Limb (tissue), 2 donors: ENCODE data around the gene COL4A3.
"Not testable (repeated sequence)": the region's sequence is repeated elsewhere in the genome, so short reads cannot be mapped to it uniquely, and the experiment has no call there.

Source experiments
- DNase-seq, 2 donors: peaks; one replicate each; pipeline ENCODE4 v3.0.0-alpha.2; 2016; ENCODE audit errors: extremely low spot score in 2 of 2

The COL4A3 gene

DNA sequence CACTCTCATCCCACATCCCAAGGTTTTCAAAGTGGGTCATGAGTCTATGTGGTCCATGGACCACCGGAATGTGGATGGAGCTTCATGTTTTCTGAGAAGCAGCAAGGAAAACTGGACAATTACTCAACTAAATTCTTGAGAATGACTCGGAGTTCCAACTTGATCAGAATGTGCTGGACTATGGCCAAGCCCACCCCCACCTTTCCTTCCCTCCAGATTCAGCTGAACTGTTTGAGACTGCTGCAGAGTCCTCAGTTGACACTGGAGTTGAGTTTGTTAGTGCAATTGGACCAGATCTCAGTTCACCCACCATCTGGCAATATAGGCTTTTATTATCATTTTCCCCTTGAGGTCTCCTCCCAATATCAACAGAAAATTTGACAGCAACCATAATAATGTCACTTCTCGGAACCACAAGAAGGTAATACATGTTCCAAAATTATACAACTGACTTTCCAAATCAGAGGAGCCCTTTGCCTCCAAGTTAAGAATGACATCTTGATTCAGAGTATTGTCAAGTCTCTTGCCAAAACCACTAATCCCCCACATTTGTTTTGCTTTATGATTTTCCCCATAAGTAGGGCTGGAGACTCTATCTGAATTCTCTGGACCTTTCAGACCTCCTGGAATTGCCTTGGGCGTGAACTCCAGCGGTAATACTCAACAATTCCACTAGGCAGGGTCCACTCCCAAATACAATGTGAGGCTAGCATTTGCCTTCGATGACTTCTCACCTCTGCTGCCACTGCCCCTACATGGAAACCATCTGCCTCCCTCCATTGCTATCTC is 9.2 kb upstream of the COL4A3 start:
- no peak for DNase-seq

DNA sequence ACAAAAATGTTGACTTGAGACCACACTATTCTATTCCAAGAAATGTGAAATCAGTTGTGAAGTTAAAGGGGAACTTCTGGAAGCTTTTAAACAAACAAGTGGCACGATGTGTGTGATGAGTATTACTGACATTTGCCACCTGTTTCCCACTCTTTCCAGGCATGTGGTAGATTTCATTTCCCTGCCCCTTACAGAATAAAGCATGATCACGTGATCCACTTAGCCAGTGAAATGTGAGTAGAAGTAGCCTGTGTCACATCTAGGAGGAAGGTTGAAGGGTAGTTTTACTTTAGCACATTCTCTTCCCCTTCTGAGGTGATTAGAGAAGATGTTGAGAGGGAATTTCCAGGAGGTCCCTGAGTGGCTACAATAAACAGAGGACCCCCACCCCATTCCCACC is 4.3 kb upstream of the COL4A3 start:
- DNase-seq, result no peak

DNA sequence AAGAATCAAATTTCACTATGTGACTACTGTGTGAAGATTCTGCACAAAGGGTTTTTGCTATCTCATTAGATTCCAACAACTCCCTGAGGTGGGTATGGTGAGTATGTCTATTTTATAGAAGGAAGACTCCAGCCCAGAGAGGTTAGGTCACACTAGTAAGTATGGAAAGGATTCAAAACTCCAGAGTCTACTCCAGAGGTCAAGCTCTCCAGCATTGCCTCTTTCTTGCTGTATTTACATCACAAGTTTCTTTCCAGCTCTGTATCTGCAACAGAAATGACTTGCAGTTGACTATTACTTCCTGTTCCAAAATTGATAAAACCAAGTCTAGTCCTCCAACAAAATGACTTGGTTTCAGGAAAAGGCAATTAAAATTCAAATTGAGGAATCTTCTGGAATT is 2.5 kb upstream of the COL4A3 start:
- no peak for DNase-seq

DNA sequence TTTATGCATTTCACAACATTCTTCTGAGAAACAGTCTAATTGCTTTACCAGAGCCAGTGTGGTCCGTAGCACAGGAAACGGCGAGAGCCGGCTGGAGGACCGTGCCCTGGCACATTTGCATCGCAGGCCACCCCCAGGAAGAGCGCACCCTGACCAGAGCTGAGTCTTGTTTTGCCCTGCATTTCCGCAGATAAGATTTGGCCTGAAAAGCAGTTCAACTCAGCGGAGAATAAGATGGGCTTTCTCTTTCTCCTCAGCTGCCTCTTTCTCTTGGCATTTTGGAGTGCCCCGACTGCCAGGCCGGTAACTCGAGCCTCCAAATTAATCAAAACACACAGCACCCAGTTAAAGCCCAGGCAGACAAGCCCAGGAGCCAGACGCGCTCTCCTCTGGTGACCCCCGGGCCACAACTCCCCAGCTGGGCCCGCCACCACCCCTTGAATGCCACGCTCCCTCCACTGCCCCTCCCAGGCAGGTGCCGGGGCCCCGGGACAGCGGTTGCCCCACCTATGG is 883 bp upstream of the COL4A3 start:
- no peak for DNase-seq

DNA sequence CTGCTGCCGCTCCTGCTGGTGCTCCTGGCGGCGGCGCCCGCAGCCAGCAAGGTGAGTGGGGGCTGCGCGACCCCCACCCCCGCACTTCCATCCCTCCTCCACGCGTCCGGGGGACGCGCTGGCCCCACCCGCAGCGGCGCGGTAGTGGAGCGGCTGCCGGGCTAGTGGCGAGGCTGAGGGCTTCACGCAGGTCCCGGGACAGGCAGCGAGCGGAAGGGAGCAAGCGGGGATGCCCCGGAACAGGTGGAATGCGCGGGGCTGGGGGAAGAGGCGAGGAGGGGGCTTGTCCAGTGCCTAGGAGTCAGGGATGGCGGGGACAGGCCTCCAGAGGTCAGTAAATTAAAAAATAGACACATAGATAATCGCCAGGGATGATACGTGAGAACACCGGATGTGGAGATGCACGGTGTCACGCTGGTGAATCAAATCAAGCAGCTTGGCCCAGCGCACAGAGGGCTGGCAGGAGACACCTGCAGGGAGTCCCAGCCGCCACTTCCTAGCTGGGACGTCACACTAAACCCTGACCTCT is 403 bp downstream of the COL4A3 start:
- DNase-seq, result no peak

DNA sequence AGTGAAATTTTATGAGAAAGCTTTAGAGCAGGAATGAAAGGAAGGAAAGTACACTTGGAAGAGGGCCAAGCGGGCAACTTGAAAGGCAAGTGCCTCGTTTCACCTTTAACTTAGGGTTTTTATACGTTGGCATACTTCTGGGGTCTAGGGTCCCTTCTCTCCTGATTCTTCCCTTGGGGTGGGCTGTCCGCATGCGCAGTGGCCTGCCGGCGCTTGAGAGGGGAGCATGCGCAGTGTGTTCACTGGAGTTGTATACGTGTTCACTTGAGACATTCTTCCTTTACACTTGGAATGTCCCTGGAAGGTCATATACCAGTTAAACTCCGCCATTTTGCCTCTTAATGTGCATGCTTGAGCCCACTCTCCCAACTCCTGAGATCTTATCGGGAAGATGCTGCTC is 7.4 kb downstream of the COL4A3 start:
- not testable (repeated sequence) for DNase-seq

DNA sequence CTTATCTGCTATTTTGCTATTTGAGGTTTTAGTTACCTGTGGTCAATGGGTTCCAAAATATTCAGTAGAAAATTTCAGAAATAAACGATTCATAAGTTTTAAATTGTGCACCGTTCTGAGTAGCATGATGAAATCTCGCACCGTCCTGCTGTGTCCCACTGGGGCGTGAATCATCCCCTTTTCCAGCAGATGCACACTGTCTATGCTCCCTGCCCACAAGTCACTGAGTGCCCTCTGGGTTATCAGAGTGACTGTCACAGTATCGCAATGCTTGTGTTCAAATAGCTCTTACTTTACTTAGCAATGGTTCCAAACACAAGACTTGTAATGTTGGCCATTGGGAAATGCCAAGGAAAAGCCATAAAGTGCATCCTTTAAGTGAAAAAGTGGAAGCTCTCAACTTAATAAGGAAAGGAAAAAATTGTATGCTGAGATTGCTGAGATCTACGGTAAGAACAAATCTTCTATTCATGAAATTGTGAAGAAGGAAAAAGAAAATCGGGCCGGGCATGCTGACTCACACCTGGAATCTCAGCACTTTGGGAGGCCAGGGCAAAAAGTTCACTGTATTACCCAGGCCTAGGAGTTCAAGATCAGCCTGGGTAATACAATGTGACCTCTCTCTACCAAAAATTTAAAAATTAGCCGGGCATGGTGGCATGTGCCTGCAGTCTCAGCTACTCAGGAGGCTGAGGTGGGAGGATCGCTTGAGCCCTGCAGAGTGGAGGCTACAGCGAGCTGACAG is 13.3 kb downstream of the COL4A3 start:
- no peak for DNase-seq

DNA sequence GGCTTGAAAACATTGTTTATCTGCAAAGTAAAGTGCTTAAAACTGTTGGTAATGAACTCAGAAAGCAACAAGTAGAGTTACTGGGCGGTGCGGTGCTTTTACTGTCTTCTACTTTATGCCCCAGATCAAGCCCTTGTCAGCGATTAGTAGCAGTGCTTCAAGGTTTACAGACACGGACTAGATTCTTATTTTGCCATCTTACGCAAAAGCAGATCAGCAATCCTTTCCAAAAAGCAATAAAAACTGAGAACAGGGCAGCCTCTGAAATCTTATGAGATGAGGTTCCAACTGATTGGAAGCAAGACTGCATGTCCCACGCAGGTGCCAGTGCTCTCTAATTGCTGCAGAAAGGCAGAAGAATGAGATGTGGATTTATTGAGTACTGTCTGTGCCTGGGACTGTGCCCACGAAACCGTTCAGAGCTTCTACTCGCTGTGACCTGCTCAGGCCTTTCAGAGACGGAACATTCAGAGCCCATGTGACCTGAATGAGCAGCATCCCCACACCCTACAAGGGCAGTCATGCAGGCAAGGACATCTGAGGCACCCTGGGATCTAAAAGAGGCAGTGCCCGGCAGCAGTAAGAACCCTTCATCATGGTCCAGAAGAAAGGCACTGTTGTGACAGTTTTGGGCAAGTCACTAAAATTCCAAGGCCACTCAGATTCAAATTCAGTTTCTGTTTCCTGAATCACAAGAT is 15.7 kb downstream of the COL4A3 start:
- no peak for DNase-seq

DNA sequence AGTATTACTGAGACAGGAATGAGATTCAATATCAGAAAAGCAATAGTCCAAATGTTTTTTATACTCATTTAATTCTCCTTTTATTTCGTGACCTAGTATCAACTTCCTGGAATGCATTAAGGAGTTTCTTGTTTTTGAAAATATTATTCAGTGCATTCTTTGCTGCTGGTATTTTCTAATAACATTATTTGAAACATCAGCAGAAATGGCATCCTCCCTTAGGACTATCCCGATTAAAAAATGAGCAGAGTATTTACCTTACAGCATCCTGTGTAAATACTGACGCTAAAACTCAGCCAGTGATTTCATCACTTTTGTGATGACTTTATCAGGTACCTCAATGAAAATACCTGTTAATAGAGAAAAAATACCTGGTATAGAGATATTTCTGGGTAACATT is 16.3 kb downstream of the COL4A3 start:
- no peak for DNase-seq

DNA sequence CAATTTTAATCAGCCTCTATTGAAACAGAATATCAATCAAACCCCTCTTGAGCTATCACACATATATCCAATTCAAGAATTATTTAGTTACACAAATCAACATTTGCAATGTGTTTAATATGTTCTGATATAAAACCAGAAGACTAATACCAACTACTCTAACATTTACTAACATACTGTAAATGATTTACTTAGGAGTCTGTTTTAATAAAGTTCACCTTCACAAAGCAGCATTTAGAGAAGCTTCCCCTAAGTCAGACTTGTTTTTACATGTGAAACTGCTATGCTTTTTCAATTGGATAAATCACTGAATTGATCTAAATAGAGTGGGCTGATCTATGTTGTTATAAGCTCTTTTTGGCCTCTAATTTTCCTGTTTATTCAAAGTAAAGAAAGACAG is 18.3 kb downstream of the COL4A3 start:
- no peak for DNase-seq

DNA sequence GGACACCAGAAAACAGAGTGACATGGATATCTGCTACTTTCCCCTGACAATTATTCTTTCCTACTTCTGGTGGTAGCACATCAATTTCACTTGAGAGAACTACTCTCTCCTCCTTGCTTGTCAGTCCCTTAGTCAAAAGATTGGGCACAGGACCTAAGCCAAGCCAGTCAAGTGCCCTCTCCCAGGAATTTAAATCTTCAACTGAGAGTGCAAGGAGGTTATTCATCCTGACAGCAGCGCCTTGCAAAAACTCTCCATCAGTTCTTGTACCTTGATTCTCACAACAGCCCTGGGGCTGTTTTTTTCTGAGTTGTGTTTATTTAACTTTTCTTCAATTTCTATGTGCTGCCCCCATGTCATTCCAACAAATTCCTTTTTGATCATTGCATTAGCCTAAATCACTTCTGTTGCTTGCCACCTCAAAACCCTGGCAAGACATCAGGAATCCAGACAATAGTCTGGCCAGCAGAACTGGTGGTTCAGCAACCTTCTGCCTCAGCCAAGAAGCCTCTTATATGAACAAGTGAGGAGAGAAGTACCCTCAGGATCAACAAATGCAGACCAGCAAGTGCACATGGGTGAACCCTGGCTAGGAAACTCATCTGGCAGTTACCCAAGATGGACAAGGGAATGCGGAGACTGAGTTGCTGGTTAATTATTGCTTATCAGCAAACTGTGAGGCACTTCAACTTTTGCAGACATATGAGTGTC is 19.4 kb downstream of the COL4A3 start:
- DNase-seq, result no peak

DNA sequence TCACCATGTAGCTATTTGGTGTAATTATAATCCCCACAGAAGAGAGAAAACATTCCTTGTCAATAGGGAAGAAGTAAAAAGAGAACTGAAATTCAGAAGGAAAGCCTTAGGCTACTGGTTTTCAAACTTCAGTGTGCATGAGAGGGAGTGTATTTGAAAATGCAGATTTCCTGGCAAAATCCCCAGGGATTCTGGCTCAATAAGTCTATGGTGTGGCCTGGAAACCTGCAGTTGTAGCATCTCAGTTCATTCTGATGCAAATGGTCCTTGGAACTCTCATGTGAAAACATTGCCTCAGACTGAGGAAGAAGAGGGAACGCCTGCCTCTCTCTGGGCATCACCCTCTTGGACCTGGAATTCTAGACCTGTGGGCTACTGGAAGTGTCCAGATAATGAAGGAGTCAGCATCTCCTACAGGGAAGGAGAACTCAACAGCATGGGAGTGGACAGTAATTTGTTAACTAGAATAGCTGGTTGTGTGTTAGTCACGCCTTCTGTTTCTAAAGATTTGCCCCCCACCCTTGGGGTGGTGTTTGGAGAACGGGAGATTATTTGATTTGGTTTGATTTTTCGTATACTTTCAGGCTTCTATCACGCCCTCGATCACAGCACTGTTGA is 21.3 kb downstream of the COL4A3 start:
- DNase-seq, result no peak

DNA sequence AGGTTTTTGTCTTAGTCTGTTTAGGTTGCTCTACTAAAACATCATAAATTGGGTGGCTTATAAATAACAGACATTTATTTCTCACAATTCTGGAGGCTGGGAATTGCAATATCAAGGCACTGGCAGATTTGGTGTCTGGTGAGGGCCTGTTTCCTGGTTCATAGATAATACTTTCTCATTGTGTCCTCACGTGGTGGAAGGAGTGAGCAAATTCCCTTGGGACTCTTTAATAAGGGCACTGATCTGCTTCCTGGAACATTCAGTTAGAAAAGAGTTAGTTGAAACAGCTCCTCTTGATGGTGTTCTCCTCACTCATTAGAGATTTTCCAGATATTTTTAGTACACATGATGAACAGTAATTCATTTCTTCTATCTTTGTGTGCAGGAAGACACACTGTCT is 22.3 kb downstream of the COL4A3 start:
- no peak for DNase-seq

DNA sequence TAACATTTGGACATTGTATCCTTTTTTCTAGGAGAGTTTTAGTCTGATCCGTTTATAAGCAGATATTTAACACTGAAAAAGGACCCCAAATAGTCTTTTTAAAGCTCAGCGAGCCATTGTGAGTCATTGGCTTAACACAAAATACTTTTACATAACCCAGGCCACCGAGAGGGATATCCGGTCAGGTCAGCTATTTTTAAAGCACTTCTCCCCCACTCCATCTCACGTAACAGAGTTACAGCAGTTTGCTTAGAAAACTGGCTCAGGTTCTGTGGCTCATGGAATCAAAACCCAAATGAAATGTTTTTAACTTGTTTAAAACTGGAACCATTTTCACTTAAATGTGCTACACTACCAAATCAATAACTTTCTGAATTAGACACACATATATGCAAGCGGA is 23.9 kb downstream of the COL4A3 start:
- no peak for DNase-seq

DNA sequence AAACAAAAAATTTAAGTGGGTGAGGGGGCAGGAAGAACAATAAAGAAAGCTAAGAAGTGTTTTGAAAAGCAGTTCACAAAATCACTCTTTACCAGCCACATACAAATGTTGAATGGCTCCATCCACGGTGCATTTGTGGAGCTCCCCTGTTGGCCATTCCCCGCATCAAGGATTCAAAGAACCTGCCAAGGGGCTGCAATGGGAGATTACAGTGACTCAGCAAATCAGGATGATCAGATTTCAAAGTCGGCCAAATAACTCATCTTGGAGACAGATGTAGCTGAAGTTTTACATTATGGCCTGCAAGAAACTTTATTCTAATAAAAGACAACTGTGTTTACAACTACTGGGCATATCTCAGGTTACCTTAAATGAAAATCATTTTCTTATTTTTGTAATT is 26.9 kb downstream of the COL4A3 start:
- no peak for DNase-seq

DNA sequence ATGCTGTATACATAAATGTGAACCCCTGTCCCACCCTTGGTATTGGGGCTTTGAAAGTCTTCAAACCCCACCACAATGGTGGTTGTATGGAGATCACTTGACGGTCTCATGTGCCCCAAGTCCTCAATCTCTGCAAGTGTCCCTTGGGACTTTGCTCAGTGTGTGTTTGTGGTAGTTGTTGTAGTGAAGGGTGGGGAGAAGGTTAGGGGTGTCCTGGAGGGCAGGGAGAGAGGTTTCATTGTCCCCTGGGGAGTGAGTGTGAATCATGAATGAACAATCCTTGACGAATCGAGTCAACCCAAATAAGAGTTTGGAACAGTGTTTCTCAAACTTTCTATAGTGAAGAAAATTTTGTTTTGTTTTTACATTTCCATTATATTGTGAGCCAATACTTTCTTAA is 28.1 kb downstream of the COL4A3 start:
- DNase-seq, result no peak

DNA sequence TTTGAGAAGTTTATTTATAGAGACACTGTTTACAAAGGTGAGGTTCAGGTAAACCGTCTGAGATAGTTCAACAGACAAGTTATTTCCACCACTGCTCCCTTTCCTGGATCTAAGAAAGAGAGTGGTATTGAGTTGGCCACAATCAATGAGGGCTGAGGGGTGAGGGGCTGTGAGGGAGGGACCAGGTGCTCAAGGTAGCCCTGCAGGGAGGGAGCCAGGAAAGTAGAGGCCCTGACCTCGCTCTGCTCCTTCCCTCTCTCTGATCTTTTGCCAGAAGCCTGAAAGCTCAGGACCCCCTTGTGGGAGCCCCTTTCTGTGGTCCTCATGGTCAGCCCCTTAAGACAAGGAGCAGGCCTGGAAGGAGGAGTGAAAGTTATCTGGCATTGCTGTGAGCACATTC is 29.8 kb downstream of the COL4A3 start:
- DNase-seq, result no peak

DNA sequence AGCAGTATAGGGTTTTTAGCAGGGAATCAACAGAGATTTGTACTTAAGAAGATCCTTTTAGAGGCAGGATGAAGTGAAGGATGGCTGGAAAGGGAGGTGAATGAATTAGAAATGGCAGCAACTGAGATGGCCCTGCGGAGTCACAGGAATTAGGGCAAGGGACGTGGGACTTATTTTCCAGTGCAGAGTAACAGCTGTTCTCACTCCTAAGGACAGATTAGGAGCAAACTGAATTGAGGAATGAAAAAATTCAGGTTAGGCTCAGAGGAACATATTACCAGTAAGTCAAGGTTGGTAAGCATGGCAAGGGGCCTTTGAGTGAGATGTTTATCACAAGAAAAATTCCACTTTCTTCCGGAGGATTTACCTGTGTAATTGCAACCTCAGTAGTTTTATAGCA is 34.4 kb downstream of the COL4A3 start:
- no peak for DNase-seq

DNA sequence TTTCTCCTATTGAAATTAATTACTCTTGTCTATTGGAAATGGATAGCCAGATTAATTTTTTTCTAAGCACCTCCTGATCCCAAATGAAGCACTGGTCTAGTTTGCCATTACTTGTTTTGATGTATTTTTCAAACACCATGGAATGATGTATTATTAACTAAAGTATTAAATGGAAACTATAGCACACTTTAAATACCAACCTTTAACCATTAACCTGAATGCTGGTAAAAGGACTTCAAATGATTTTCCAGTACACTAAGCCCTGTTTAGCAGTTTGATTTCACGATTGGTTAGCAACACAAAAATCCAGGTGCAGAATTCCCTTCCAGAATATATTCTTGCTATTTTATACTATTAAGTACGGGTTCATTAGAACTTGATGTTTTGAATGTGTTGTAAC is 37.3 kb downstream of the COL4A3 start:
- DNase-seq, result no peak

DNA sequence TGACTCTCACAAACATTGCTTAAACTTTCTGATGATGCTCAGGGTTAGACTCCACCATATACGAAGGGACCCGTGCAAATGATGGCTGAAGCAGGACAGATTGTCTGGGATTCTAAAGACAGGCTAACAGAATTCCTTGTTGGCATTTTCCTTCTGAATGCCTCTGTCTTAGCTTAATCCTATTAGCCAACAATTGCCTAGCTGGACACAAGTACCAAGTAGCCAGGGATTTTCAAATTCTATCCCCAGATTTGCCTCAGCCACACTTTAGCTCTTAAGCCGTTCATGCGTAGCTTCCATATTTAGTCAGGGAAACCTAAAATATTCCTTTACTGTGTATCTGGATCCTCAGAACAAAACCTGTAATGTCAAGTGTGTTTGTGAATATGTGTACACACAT is 40.0 kb downstream of the COL4A3 start:
- DNase-seq, result no peak

DNA sequence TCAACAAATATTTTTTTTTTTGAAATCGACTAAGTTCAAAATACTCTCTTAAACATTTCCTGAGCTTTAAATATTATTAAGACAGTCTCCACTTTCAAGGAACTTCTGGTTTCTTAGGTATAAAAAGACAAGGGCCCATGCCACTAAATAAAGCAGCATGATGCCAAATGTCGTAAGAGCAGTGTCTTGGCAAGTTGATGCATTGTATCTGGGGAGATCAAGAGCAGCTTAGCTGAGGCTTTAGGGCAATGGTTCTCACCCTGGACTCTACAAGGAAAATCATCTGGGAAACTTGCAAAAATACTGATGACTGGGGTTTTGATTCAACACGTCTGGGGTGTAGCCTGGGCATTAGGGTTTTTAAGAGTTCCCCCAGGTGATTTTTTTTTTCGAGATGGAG is 41.3 kb downstream of the COL4A3 start:
- no peak for DNase-seq
